GM23338 (cell line): ENCODE data around the gene MYRFL.

ENCODE experiments used
- CTCF ChIP-seq, 2 experiments: fragments of 200-600 bp in 1 of 2; sonication (generic) in 1 of 2; conservative IDR thresholded peaks; 2 replicates each; pipeline versions ENCODE4 v1.5.1 to v1.6.1; 2016 to 2017; ENCODE audit warnings: antibody characterized with exemption in 2 of 2, low read depth in 2 of 2, mild to moderate bottlenecking in 2 of 2, moderate library complexity in 1 of 2
- EZH2 ChIP-seq: fragments of 200-600 bp; sonication (generic); IDR thresholded peaks from one replicate; pipeline ENCODE4 v1.8.0; 2017; ENCODE audit warnings: antibody characterized with exemption, mild to moderate bottlenecking, low read depth; ENCODE audit not compliant: unreplicated experiment
- EZH2phosphoT487 ChIP-seq: fragments of 200-600 bp; sonication (generic); IDR thresholded peaks from one replicate; pipeline ENCODE4 v1.8.1; 2018; ENCODE audit warnings: antibody characterized with exemption; ENCODE audit not compliant: unreplicated experiment
- POLR2AphosphoS5 ChIP-seq: IDR thresholded peaks from 2 replicates; pipeline ENCODE4 v1.6.1; 2016; ENCODE audit warnings: antibody characterized with exemption, low read depth
- REST ChIP-seq: IDR thresholded peaks from one replicate; pipeline ENCODE4 v1.6.1; 2018; ENCODE audit warnings: antibody characterized with exemption; ENCODE audit not compliant: unreplicated experiment
- ZNF331 ChIP-seq: fragments of 250-450 bp; sonication (Bioruptor Pico); IDR thresholded peaks from 2 replicates; pipeline ENCODE4 v1.5.0; 2020; ENCODE audit warnings: low read depth, mild to moderate bottlenecking, moderate library complexity
- TF ChIP-seq, protein P1 (sequence below): fragments of 250-450 bp; sonication (Bioruptor Pico); IDR thresholded peaks from 2 replicates; pipeline ENCODE4 v1.5.0; 2020; ENCODE audit warnings: mild to moderate bottlenecking, moderate library complexity

- TF ChIP-seq CTCF (conservative IDR thresholded peaks at IDR 0.05; ENCODE audit: low read depth in 2 of 2) (no peak), EZH2phosphoT487 (no peak), EZH2 (no peak), ZNF331 (CRISPR knock-in tag) (no peak), REST (no peak), POLR2AphosphoS5 (no peak)
- TF ChIP-seq, protein P1, sequence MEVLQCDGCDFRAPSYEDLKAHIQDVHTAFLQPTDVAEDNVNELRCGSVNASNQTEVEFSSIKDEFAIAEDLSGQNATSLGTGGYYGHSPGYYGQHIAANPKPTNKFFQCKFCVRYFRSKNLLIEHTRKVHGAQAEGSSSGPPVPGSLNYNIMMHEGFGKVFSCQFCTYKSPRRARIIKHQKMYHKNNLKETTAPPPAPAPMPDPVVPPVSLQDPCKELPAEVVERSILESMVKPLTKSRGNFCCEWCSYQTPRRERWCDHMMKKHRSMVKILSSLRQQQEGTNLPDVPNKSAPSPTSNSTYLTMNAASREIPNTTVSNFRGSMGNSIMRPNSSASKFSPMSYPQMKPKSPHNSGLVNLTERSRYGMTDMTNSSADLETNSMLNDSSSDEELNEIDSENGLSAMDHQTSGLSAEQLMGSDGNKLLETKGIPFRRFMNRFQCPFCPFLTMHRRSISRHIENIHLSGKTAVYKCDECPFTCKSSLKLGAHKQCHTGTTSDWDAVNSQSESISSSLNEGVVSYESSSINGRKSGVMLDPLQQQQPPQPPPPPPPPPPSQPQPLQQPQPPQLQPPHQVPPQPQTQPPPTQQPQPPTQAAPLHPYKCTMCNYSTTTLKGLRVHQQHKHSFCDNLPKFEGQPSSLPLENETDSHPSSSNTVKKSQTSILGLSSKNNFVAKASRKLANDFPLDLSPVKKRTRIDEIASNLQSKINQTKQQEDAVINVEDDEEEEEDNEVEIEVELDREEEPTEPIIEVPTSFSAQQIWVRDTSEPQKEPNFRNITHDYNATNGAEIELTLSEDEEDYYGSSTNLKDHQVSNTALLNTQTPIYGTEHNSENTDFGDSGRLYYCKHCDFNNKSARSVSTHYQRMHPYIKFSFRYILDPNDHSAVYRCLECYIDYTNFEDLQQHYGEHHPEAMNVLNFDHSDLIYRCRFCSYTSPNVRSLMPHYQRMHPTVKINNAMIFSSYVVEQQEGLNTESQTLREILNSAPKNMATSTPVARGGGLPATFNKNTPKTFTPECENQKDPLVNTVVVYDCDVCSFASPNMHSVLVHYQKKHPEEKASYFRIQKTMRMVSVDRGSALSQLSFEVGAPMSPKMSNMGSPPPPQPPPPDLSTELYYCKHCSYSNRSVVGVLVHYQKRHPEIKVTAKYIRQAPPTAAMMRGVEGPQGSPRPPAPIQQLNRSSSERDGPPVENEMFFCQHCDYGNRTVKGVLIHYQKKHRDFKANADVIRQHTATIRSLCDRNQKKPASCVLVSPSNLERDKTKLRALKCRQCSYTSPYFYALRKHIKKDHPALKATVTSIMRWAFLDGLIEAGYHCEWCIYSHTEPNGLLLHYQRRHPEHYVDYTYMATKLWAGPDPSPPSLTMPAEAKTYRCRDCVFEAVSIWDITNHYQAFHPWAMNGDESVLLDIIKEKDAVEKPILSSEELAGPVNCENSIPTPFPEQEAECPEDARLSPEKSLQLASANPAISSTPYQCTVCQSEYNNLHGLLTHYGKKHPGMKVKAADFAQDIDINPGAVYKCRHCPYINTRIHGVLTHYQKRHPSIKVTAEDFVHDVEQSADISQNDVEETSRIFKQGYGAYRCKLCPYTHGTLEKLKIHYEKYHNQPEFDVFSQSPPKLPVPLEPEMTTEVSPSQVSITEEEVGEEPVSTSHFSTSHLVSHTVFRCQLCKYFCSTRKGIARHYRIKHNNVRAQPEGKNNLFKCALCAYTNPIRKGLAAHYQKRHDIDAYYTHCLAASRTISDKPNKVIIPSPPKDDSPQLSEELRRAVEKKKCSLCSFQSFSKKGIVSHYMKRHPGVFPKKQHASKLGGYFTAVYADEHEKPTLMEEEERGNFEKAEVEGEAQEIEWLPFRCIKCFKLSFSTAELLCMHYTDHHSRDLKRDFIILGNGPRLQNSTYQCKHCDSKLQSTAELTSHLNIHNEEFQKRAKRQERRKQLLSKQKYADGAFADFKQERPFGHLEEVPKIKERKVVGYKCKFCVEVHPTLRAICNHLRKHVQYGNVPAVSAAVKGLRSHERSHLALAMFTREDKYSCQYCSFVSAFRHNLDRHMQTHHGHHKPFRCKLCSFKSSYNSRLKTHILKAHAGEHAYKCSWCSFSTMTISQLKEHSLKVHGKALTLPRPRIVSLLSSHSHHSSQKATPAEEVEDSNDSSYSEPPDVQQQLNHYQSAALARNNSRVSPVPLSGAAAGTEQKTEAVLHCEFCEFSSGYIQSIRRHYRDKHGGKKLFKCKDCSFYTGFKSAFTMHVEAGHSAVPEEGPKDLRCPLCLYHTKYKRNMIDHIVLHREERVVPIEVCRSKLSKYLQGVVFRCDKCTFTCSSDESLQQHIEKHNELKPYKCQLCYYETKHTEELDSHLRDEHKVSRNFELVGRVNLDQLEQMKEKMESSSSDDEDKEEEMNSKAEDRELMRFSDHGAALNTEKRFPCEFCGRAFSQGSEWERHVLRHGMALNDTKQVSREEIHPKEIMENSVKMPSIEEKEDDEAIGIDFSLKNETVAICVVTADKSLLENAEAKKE (CRISPR knock-in tag) = no peak
Observed at GRCh38 chr12:69947123-69947522, 122.1 kb downstream of the MYRFL start.
